H9 (cell line): Measurements from ENCODE around the gene MRC2. TPM values are rescaled to one million over a fixed set of nuclear protein-coding genes. Genes with fewer than 3 reads are reported as not detected.

ENCODE experiments used
- DNase-seq: peaks from one replicate; pipeline ENCODE4 v3.0.0-alpha.2; 2017
- H2AFZ ChIP-seq: one replicate; pipeline ENCODE4 v1.6.1; 2013; ENCODE audit warnings: mild to moderate bottlenecking, low read length, control low read depth, moderate library complexity
- H2AK5ac ChIP-seq: 2 replicates; pipeline ENCODE4 v1.6.1; 2013; ENCODE audit warnings: low read length, control low read depth, mixed read lengths; ENCODE audit not compliant: insufficient read length
- H2BK120ac ChIP-seq: one replicate; pipeline ENCODE4 v1.6.1; 2013; ENCODE audit warnings: low read depth, mild to moderate bottlenecking, low read length, control low read depth, inconsistent platforms; ENCODE audit not compliant: poor library complexity, severe bottlenecking
- H2BK12ac ChIP-seq: 2 replicates; pipeline ENCODE4 v1.6.1; 2013; ENCODE audit warnings: low read length, control low read depth, mixed read lengths, low read depth; ENCODE audit not compliant: insufficient read length
- H2BK15ac ChIP-seq: 2 replicates; pipeline ENCODE4 v1.6.1; 2013; ENCODE audit warnings: low read depth, low read length, control low read depth
- H2BK20ac ChIP-seq: one replicate; pipeline ENCODE4 v1.6.1; 2013; ENCODE audit warnings: low read depth, mild to moderate bottlenecking, low read length, control low read depth, inconsistent platforms; ENCODE audit not compliant: poor library complexity, severe bottlenecking
- H2BK5ac ChIP-seq: 2 replicates; pipeline ENCODE4 v1.6.1; 2013; ENCODE audit warnings: low read length, control low read depth, mixed read lengths; ENCODE audit not compliant: insufficient read length
- H3K14ac ChIP-seq: 2 replicates; pipeline ENCODE4 v1.6.1; 2013; ENCODE audit warnings: low read length, control low read depth; ENCODE audit not compliant: insufficient read depth
- H3K18ac ChIP-seq: 2 replicates; pipeline ENCODE4 v1.6.1; 2013; ENCODE audit warnings: low read depth, mild to moderate bottlenecking, mixed read lengths, low read length, control low read depth; ENCODE audit not compliant: insufficient read length
- H3K23ac ChIP-seq: 2 replicates; pipeline ENCODE4 v1.6.1; 2013; ENCODE audit warnings: low read length, control low read depth, mixed read lengths, low read depth; ENCODE audit not compliant: insufficient read length
- H3K23me2 ChIP-seq: 2 replicates; pipeline ENCODE4 v1.6.1; 2013; ENCODE audit warnings: low read depth, mild to moderate bottlenecking, mixed read lengths, low read length, control low read depth; ENCODE audit not compliant: insufficient read length, poor library complexity, severe bottlenecking
- H3K27ac ChIP-seq: 2 replicates; pipeline ENCODE4 v1.5.1; 2013; ENCODE audit warnings: low read length, control low read depth, mixed read lengths, low read depth; ENCODE audit not compliant: insufficient read length
- H3K27me3 ChIP-seq: 2 replicates; pipeline ENCODE4 v1.6.1; 2013; ENCODE audit warnings: low read length, control low read depth, inconsistent platforms; ENCODE audit not compliant: insufficient read depth
- H3K4ac ChIP-seq: 2 replicates; pipeline ENCODE4 v1.6.1; 2013; ENCODE audit warnings: low read depth, mild to moderate bottlenecking, control low read depth, inconsistent platforms, low read length, moderate library complexity
- H3K4me1 ChIP-seq: 2 replicates; pipeline ENCODE4 v1.6.1; 2013; ENCODE audit warnings: low read length, control low read depth, inconsistent platforms; ENCODE audit not compliant: insufficient read depth
- H3K4me2 ChIP-seq: 2 replicates; pipeline ENCODE4 v1.6.1; 2013; ENCODE audit warnings: low read length, control low read depth, mixed read lengths; ENCODE audit not compliant: insufficient read length, insufficient read depth
- H3K56ac ChIP-seq: 2 replicates; pipeline ENCODE4 v1.6.1; 2013; ENCODE audit warnings: low read depth, mild to moderate bottlenecking, mixed read lengths, low read length, control low read depth; ENCODE audit not compliant: insufficient read length
- H3K79me1 ChIP-seq: 2 replicates; pipeline ENCODE4 v1.6.1; 2013; ENCODE audit warnings: low read depth, mild to moderate bottlenecking, moderate library complexity, low read length, control low read depth, inconsistent platforms; ENCODE audit not compliant: insufficient read depth, poor library complexity, severe bottlenecking
- H3K79me2 ChIP-seq: 2 replicates; pipeline ENCODE4 v1.6.1; 2013; ENCODE audit warnings: low read length, control low read depth, inconsistent platforms; ENCODE audit not compliant: insufficient read depth
- H3K9ac ChIP-seq: 2 replicates; pipeline ENCODE4 v1.6.1; 2013; ENCODE audit warnings: low read length, control low read depth, mixed read lengths; ENCODE audit not compliant: insufficient read length; ENCODE audit errors: extremely low read depth
- H3K9me3 ChIP-seq: one replicate; pipeline ENCODE4 v1.6.1; 2013; ENCODE audit warnings: low read depth, low read length, inconsistent platforms; ENCODE audit not compliant: control insufficient read depth
- H3T11ph ChIP-seq: one replicate; pipeline ENCODE4 v1.6.1; 2013; ENCODE audit warnings: mild to moderate bottlenecking, low read length, control low read depth, inconsistent platforms
- H4K20me1 ChIP-seq: one replicate; pipeline ENCODE4 v1.6.1; 2013; ENCODE audit not compliant: control insufficient read depth, insufficient read length, insufficient read depth
- H4K5ac ChIP-seq: 2 replicates; pipeline ENCODE4 v1.6.1; 2013; ENCODE audit warnings: low read depth, mild to moderate bottlenecking, mixed read lengths, low read length, control low read depth; ENCODE audit not compliant: insufficient read length
- H4K8ac ChIP-seq: replicated peaks from 2 replicates; pipeline ENCODE4 v1.6.1; 2013; ENCODE audit warnings: low read length, control low read depth, mixed read lengths, low read depth; ENCODE audit not compliant: insufficient read length
- H4K91ac ChIP-seq: 2 replicates; pipeline ENCODE4 v1.6.1; 2013; ENCODE audit warnings: low read depth, mild to moderate bottlenecking, moderate library complexity, mixed read lengths, low read length, control low read depth; ENCODE audit not compliant: insufficient read length
- H3K27ac Mint-ChIP-seq, 3 experiments: 2 replicates in 2 of 3; 3 replicates in 1 of 3; pipeline ENCODE4 v1.8.0; 2020 to 2021; ENCODE audit warnings: mixed read lengths in 3 of 3, mild to moderate bottlenecking in 1 of 3, moderate library complexity in 1 of 3
- H3K27me3 Mint-ChIP-seq: 2 replicates; pipeline ENCODE4 v1.8.0; 2021; ENCODE audit warnings: low read depth, mild to moderate bottlenecking, moderate library complexity, mixed read lengths
- H3K36me3 Mint-ChIP-seq, 3 experiments: 2 replicates in 2 of 3; 3 replicates in 1 of 3; pipeline ENCODE4 v1.8.0; 2020 to 2021; ENCODE audit warnings: low read depth in 3 of 3, mixed read lengths in 3 of 3; ENCODE audit not compliant: insufficient read depth in 1 of 3
- H3K4me1 Mint-ChIP-seq, 2 experiments: 2 replicates each; pipeline ENCODE4 v1.8.0; 2020; ENCODE audit warnings: mixed read lengths in 2 of 2
- H3K4me3 Mint-ChIP-seq, 2 experiments: 2 replicates in 1 of 2; 3 replicates in 1 of 2; pipeline ENCODE4 v1.8.0; 2020 to 2021; ENCODE audit warnings: mild to moderate bottlenecking in 2 of 2, mixed read lengths in 2 of 2, moderate library complexity in 1 of 2
- H3K9me3 Mint-ChIP-seq, 2 experiments: 2 replicates in 1 of 2; 3 replicates in 1 of 2; pipeline ENCODE4 v1.8.0; 2020; ENCODE audit warnings: mild to moderate bottlenecking in 2 of 2, mixed read lengths in 2 of 2, moderate library complexity in 1 of 2
- CTCF ChIP-seq: fragments of 200-600 bp; sonication (generic); conservative IDR thresholded peaks from 3 replicates; pipeline ENCODE4 v1.8.0; 2021; ENCODE audit warnings: antibody characterized with exemption, mild to moderate bottlenecking
- WGBS: extraction: QIAGEN DNeasy Blood & Tissue Kit; methylation state at CpG from one replicate; pipeline ENCODE4 v1.1.7; 2013; ENCODE audit warnings: missing lambda C conversion rate, low lambda C conversion rate, mixed read lengths; ENCODE audit not compliant: insufficient read length; ENCODE audit errors: extremely low coverage; 5-methylcytosine and 5-hydroxymethylcytosine counted together
- total RNA-seq: library from RNA; stranded (reverse); gene quantifications from 2 replicates; pipeline ENCODE4 v1.2.1, GENCODE V29; 2021

MRC2 gene
- total RNA-seq, 1 experiment from 2014 or later, result 18.7 TPM

DNA sequence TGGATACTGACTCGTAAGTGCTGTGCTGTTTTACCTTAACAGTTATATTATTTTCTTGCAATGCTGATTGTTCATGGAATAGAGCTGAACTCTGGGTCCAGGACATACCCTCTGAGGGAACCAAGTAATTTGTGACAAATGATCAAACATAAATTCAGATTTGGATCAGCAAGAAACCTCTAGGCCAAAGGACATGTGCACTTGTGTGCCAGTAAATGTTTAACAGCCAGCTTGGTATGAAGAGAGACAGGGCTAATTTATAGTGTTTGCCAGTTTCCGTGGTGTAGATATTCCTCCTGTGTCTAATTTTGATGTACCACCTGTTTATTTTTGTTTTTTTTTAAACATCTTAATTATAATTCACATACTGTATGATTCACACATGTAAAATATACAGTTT is 30.8 kb upstream of the MRC2 start:
- no peaks in the 10 kb centered on the region for H3K27me3 Mint-ChIP-seq
- Histone ChIP-seq H4K8ac (no peak overlapping the region), H3K4me1 (no peaks in the 10 kb centered on the region), H2BK20ac (no peak overlapping the region), H3K18ac (no peak overlapping the region), H3K23ac (no peak overlapping the region), H3K4ac (no peak overlapping the region), H3T11ph (no peak overlapping the region), H3K23me2 (no peaks in the 10 kb centered on the region), H4K5ac (no peak overlapping the region), H4K20me1 (no peaks in the 10 kb centered on the region), H2BK15ac (no peak overlapping the region), H3K27ac (no peak overlapping the region), H3K9ac (no peak overlapping the region), H3K56ac (no peak overlapping the region), H3K79me1 (no peaks in the 10 kb centered on the region), H3K79me2 (no peaks in the 10 kb centered on the region), H2BK5ac (no peak overlapping the region), H4K91ac (no peak overlapping the region), H3K14ac (no peak overlapping the region), H2BK120ac (no peak overlapping the region), H3K27me3 (no peaks in the 10 kb centered on the region), H3K9me3 (no peaks in the 10 kb centered on the region), H3K4me2 (no peak overlapping the region), H2AK5ac (no peak overlapping the region), H2BK12ac (no peak overlapping the region), H2AFZ (no peak overlapping the region)
- TF ChIP-seq CTCF, result no peak
- H3K9me3 Mint-ChIP-seq, result peaks cover 5 to 13% of the 10 kb centered on the region in 2 experiments; a peak in 4 of 5 replicates
- H3K4me3 Mint-ChIP-seq, result no peak overlapping the region
- no peak for DNase-seq
- no peak overlapping the region for H3K27ac Mint-ChIP-seq
- H3K4me1 Mint-ChIP-seq, result no peaks in the 10 kb centered on the region
- no CpG with 5 or more reads among the region's 2 CpGs for WGBS
- H3K36me3 Mint-ChIP-seq, result peaks cover 36 to 72% (median 59%) of the 10 kb centered on the region in 3 experiments
